Left renal cortex interstitium (tissue), 4 donors: ENCODE measurements around the gene VIPR2. TPM values are rescaled to one million over a fixed set of nuclear protein-coding genes. Genes with fewer than 3 reads are reported as not detected.
"Not testable (repeated sequence)": the region's sequence is repeated elsewhere in the genome, so short reads cannot be mapped to it uniquely, and the experiment has no call there.

ENCODE experiments used
- DNase-seq, 4 donors: peaks; one replicate each; pipeline ENCODE4 v3.0.0-alpha.2; 2013; ENCODE audit warnings: low read depth in 4 of 4, low spot score in 2 of 4, missing footprints in 1 of 4
- polyA plus RNA-seq, 4 donors: library from polyadenylated mRNA; unstranded; fragments of 120-200 nt; gene quantifications; one replicate each; pipeline ENCODE4 v1.2.1, GENCODE V29; 2013; ENCODE audit not compliant: insufficient read length in 4 of 4

The VIPR2 gene
- polyA plus RNA-seq, 4 donors = 2.5 to 3.8 (median 3.7) TPM

DNA sequence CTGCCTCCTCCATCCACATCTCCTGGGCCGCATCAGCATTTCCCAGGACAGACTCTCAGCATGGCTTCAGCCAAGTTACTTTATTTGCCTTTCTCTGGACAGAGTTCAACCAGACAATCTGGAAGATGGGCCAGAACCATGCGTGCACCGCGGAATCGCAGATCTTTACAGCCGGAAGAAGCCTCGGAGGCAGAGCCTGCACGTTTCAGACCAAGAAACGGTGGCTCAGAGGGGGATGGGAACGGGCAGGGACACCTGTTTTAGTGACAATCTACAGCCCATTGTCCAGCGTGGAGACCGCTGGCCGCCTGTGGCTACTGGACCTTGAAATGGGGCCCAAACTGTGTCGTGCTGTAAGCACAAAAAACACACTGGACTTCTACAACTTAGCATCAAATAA lies 3.5 kb downstream of the VIPR2 start:
- DNase-seq = no peak

- DNase-seq = no peak
Measured at GRCh38 chr7:159140170-159140910, 4.3 kb downstream of the VIPR2 start.

DNA sequence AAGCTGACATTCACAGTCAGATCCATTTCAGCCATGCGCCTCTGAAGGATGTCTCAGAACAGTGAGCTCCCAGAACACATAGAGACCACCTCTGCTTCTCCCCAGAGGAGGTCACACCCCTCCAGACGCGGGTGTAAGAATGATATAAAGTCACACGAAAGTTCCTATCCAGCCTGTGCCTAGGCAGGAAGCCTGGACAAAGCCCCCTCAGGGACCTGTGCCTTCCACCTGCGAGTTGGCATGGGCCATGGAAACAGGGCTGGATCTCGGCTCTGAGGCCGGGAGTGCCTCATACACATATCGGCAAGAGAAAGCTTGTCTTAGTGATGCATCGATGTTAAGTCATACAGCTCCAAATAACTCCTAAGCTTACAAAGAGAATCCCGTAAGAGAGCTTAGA lies 5.0 kb downstream of the VIPR2 start:
- no peak for DNase-seq

DNA sequence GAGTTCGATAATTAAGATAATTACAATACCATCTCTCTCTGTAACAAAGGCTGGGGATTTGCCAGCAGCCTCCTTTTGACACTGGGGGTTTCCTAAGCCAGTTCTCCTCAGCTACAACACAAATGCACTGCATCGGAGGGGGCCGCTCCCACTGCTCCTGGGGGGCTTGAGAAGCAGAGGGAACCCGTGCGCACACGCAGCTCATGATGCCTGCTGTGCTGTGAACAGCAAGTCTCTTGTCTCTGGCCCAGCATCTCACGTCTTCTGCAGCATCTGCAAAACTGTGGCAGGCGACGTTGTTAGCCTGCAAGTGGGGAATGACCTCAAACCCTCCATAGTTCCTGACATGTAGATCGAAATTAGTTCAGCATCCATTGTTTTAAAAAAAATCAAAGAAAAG lies 5.5 kb downstream of the VIPR2 start:
- no peak for DNase-seq

- DNase-seq = no peak
Measured at GRCh38 chr7:159138508-159138907, 6.2 kb downstream of the VIPR2 start.

DNA sequence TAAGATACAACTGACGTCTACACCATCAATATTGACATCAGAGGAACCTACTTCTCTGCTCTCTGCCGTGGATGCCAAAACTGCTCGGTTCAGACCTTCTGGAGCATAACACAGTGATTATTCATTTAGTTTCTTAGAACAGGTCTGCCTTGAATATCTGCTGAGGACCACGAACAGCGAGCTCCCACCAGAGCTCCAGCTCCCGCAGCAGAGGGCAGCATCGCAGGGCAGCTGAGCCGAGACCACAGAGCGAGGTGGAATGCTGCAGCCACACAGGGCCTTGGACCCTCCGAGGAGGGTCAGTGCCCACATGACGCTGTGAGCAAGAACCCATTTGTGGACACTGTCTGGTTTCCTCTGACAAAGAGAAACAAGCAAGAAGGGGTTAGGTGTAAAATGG lies 6.8 kb downstream of the VIPR2 start:
- no peak for DNase-seq

DNA sequence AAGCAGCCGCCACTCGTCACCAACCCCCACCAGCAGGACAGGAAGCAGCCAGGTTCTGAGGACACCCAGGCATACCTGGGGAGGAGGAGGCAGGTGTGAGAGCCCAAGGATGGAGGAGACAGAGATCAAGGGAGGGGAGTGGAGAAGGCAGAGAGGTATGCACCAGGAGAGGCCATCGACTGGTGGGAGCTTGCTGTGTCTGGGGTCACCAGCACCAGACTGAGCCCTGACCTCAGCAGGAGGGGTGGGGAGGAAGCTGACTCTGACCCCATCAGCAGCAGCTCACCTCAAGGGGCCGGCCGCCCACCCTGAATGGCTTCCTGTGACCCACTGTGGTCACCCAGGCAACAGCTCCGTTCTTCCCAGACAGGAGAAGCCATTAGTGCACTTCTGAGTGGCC lies 7.8 kb downstream of the VIPR2 start:
- no peak for DNase-seq

DNA sequence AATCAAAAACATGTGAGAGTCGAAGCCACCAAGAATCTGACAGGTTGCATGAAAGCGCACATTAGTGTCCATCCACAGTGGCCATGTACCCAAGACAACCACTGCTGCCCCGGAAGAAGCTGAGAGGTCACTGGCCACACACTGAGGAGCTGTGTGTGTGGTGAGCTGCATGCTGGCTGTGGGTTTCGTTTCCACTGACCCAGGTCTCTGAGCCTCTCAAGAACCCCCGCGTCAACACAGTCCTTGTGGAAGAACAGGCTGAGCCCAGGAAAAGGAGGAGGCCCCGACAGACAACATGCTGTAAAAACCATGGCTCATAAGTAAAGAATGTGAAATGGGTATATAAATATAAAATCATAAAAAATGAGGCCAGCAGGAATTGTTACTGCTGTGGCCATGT lies 8.2 kb downstream of the VIPR2 start:
- DNase-seq = no peak

- DNase-seq = no peak
Measured at GRCh38 chr7:159136013-159136412, 8.7 kb downstream of the VIPR2 start.

GRCh38 chr7:159132670-159133443 lies 11.8 kb downstream of the VIPR2 start:
- DNase-seq = not testable (repeated sequence)

DNA sequence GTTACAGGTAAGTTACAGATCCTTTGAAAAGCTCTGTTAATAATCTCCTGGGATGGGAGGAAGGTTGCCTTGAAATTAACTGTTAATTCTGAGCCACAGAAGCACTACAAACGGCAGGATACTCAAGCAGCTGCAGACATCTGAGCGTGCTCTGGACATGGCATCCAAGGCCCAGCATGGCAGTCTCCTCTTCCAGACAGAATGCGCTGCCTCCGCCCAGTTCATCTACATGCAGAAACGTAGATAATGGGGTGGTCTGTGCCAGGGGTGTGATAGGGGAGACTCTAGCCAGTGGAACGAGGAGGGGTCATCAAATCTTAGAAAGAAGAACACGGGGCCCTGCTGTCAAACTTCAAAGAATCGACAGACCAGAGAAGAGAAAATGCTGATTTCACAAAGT lies 13.8 kb downstream of the VIPR2 start:
- DNase-seq = no peak

- DNase-seq = no peak
Measured at GRCh38 chr7:159130199-159130775, 14.4 kb downstream of the VIPR2 start.

GRCh38 chr7:159128767-159129166 lies 15.9 kb downstream of the VIPR2 start:
- no peak for DNase-seq

GRCh38 chr7:159127691-159128642 lies 16.7 kb downstream of the VIPR2 start:
- no peak for DNase-seq

- DNase-seq = no peak
Measured at GRCh38 chr7:159126311-159127260, 18.1 kb downstream of the VIPR2 start.

GRCh38 chr7:159125955-159126270 lies 18.8 kb downstream of the VIPR2 start:
- DNase-seq = no peak

GRCh38 chr7:159125104-159125954 lies 19.3 kb downstream of the VIPR2 start:
- DNase-seq = no peak

- DNase-seq = not testable (repeated sequence)
Measured at GRCh38 chr7:159123793-159124192, 20.9 kb downstream of the VIPR2 start.

GRCh38 chr7:159123294-159123693 lies 21.4 kb downstream of the VIPR2 start:
- DNase-seq = not testable (repeated sequence)
